DOHH2 (cell line): ENCODE data around the gene CCDC78.

Experiments
- EZH2phosphoT487 ChIP-seq: fragments of 200-600 bp; sonication (generic); IDR thresholded peaks from 2 replicates; pipeline ENCODE4 v1.6.1; 2017; ENCODE audit warnings: borderline replicate concordance, mild to moderate bottlenecking, antibody characterized with exemption, low read length, moderate library complexity, mixed read lengths
- TF ChIP-seq, protein P1 (sequence below): fragments of 200-600 bp; sonication (generic); IDR thresholded peaks from one replicate; pipeline ENCODE4 v1.5.1; 2014; ENCODE audit warnings: antibody characterized with exemption, mild to moderate bottlenecking, low read depth, low read length; ENCODE audit not compliant: poor library complexity, severe bottlenecking

DNA sequence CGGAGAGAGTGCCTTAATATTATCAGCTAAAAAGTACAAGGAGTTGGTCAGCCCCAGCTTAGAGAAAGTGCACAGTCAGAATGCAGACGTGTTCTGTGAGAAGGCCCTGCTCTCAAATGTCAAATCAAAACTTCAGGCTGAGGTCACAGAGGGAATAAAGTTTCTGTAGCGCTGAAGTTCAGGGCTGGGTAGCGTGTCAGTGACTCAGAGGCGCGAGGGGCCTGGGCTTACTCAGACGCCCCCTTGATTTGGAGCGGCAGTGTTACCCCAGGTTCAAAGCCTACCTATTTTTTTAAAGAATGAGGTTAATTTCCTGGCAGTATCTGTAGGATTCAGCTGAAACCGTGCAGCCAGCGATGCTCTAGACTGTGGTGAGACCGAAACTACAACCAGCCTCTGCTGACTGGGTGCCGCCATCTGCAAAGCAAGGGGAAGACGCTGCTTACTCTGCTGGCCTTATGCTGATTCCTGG is 9.8 kb upstream of the CCDC78 start:
- TF ChIP-seq, protein P1, sequence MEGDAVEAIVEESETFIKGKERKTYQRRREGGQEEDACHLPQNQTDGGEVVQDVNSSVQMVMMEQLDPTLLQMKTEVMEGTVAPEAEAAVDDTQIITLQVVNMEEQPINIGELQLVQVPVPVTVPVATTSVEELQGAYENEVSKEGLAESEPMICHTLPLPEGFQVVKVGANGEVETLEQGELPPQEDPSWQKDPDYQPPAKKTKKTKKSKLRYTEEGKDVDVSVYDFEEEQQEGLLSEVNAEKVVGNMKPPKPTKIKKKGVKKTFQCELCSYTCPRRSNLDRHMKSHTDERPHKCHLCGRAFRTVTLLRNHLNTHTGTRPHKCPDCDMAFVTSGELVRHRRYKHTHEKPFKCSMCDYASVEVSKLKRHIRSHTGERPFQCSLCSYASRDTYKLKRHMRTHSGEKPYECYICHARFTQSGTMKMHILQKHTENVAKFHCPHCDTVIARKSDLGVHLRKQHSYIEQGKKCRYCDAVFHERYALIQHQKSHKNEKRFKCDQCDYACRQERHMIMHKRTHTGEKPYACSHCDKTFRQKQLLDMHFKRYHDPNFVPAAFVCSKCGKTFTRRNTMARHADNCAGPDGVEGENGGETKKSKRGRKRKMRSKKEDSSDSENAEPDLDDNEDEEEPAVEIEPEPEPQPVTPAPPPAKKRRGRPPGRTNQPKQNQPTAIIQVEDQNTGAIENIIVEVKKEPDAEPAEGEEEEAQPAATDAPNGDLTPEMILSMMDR = no peak
- no peak for TF ChIP-seq EZH2phosphoT487
